ENCODE data around the gene F9. TPM values are rescaled to one million over a fixed set of nuclear protein-coding genes. Genes with fewer than 3 reads are reported as not detected.
"Not testable (repeated sequence)": the region's sequence is repeated elsewhere in the genome, so short reads cannot be mapped to it uniquely, and the experiment has no call there.

Gene F9
- total RNA-seq: not detected in 2 replicates

- no peak for DNase-seq (ENCODE audit: low read depth, low spot score)
Observed at GRCh38 chrX:139530550-139530949, at the start of gene F9. TSS of gene F9 (plus strand) at chrX:139530739. CDS start at chrX:139530765, 26 bp downstream.

GRCh38 chrX:139483699-139484098 is 46.8 kb upstream of the F9 start:
- DNase-seq (ENCODE audit: low read depth, low spot score): no peak

GRCh38 chrX:139484591-139484990 is 45.9 kb upstream of the F9 start:
- no peak for DNase-seq (ENCODE audit: low read depth, low spot score)

GRCh38 chrX:139495324-139495723 is 35.2 kb upstream of the F9 start:
- no peak for DNase-seq (ENCODE audit: low read depth, low spot score)

GRCh38 chrX:139506333-139506732 is 24.2 kb upstream of the F9 start:
- no peak for DNase-seq (ENCODE audit: low read depth, low spot score)

- DNase-seq (ENCODE audit: low read depth, low spot score): no peak
Observed at GRCh38 chrX:139508099-139508498, 22.4 kb upstream of the F9 start.

GRCh38 chrX:139518475-139518874 is 12.1 kb upstream of the F9 start:
- DNase-seq (ENCODE audit: low read depth, low spot score): no peak

- not testable (repeated sequence) for DNase-seq (ENCODE audit: low read depth, low spot score)
Observed at GRCh38 chrX:139528829-139529228, 1.7 kb upstream of the F9 start.

GRCh38 chrX:139532834-139533233 is 2.3 kb downstream of the F9 start:
- no peak for DNase-seq (ENCODE audit: low read depth, low spot score)

GRCh38 chrX:139533444-139533843 is 2.9 kb downstream of the F9 start:
- DNase-seq (ENCODE audit: low read depth, low spot score): no peak

GRCh38 chrX:139538907-139539790 is 8.6 kb downstream of the F9 start:
- no peak for DNase-seq (ENCODE audit: low read depth, low spot score)

- DNase-seq (ENCODE audit: low read depth, low spot score): no peak
Observed at GRCh38 chrX:139542652-139543051, 12.1 kb downstream of the F9 start.

- no peak for DNase-seq (ENCODE audit: low read depth, low spot score)
Observed at GRCh38 chrX:139543920-139544319, 13.4 kb downstream of the F9 start.

GRCh38 chrX:139544591-139544990 is 14.1 kb downstream of the F9 start:
- DNase-seq (ENCODE audit: low read depth, low spot score): no peak

- no peak for DNase-seq (ENCODE audit: low read depth, low spot score)
Observed at GRCh38 chrX:139554376-139554775, 23.8 kb downstream of the F9 start.

GRCh38 chrX:139554991-139555675 is 24.6 kb downstream of the F9 start:
- DNase-seq (ENCODE audit: low read depth, low spot score): no peak

GRCh38 chrX:139559383-139560042 is 29.0 kb downstream of the F9 start:
- DNase-seq (ENCODE audit: low read depth, low spot score): peak; percentile 7

GRCh38 chrX:139560221-139560620 is 29.7 kb downstream of the F9 start:
- no peak for DNase-seq (ENCODE audit: low read depth, low spot score)

- DNase-seq (ENCODE audit: low read depth, low spot score): no peak
Observed at GRCh38 chrX:139563251-139563650, 32.7 kb downstream of the F9 start.

GRCh38 chrX:139566981-139567380 is 36.4 kb downstream of the F9 start:
- DNase-seq (ENCODE audit: low read depth, low spot score): no peak

GRCh38 chrX:139581068-139581467 is 50.5 kb downstream of the F9 start:
- no peak for DNase-seq (ENCODE audit: low read depth, low spot score)

GRCh38 chrX:139585613-139586012 is 55.1 kb downstream of the F9 start:
- no peak for DNase-seq (ENCODE audit: low read depth, low spot score)

Data from pulmonary artery endothelial cell (primary cell).